ENCODE measurements around the gene TRABD2A.
"Not testable (repeated sequence)": the region's sequence is repeated elsewhere in the genome, so short reads cannot be mapped to it uniquely, and the experiment has no call there.

Gene TRABD2A, protein sequence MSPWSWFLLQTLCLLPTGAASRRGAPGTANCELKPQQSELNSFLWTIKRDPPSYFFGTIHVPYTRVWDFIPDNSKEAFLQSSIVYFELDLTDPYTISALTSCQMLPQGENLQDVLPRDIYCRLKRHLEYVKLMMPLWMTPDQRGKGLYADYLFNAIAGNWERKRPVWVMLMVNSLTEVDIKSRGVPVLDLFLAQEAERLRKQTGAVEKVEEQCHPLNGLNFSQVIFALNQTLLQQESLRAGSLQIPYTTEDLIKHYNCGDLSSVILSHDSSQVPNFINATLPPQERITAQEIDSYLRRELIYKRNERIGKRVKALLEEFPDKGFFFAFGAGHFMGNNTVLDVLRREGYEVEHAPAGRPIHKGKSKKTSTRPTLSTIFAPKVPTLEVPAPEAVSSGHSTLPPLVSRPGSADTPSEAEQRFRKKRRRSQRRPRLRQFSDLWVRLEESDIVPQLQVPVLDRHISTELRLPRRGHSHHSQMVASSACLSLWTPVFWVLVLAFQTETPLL

DNA sequence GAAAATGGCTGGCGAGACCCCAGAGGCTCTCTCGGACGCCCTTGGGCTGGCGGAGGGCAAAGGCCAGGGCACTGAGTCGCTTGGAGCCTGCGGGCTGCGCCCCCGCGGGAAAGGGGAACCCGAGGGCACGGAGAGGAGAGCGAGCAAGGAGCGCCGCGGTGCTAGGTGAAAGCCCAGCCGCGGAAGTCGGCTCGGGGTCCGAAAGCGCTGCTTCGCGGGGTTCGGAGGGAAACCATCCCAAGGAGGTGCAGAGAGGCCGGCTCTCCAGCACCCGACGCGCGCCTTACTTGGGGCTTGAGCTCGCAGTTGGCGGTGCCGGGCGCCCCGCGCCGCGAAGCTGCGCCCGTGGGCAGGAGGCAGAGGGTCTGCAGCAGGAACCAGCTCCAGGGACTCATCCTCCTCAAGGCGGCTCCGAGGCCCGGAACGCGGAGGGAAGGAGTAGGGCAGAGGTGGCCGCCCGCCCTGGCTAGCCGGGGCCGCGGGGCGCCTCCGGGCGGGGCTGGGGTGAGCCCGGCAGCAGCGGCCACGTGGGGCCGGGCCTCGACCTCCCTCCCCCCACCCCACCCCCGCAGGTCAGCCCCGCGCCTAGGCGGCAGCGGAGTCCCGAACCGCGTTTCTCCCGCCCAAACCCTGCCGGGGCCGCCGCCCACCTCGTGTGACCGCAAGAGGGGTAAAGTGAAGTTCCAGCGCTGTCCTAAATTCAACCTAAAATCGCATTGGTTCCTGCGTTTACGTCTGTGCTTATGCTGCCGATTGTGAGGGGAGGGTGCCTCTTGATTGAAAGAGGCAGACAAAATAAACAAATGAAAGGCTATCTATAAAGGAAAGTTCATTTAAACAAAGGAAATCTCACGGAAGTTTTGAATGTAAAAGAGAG lies at the start of gene TRABD2A:
Gene TRABD2A (minus strand): TSS at position 440 of the 877 bp plus-strand sequence. CDS start 45 bp downstream, at position 395.
- peak; percentile 51 to 78 (median 64) for DNase-seq

DNA sequence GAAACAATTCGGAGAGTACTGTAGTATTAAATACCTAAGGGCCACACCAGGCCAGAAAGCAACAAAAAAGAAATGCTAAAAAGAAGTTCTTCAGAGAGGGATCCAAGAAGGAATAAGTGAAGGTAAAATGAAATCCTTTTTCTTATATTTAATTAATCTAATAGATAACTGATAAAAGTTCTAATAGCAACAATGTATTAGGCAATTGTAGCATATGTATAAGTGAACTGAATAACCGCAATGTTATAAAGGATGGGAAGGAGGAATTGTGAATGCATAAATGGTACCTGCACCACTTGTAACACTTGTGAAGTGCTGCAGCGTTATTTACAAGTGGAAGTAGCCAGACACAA lies 46.4 kb upstream of the TRABD2A start:
- DNase-seq: no peak

DNA sequence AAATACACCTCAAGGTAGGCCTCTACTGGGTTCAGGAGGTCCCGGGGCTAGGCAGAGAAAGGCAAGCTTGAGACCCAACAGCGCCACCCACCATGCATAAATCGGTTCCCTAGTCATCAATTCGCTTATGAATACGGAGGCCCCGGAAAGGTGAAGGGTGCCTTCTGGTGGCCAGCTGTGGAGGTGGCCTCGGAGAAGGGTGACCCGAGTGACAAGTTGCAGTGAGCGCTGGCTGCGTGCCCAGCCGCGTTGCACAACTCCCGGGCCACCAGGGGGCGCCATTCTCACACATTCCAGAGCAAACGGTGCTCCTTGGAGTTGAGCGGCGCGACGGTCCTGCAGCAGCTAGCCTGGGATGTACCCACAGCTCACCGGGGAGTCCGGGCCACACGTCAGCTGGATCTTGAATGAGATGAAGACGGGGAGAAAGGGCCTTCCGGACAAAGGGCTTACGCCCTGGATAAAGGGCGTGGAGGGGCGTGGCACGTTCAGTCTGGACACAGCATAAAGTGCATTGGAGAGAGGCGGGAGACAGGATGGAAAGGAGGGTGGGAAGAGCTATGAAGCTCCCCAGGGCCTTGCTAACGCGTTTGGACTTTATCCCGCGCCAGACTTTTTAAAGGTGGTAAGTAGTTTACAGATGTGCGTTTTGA lies 45.0 kb upstream of the TRABD2A start:
- peak; percentile 93 to 98 (median 96) for DNase-seq

DNA sequence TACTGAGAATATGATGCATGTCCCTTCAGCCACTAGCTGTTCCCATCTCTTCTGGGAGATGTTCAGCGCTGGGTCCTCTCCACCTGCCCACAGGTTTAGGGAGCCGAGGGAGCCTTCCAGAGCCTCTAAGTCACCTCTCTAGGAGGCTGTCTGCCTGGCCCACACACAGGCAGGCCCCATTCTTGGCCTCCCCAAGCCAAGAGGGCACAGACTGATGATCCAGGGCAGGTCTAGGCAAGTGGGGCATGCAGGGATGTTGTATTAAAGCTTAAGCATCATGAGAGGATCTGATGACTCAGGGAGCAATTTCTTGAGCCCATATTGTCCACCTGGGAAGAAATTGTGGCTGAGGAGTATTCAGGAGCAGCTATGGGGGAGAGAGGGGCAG lies 44.4 kb upstream of the TRABD2A start:
- peak in 1 of 6 experiments; percentile 55 for DNase-seq

DNA sequence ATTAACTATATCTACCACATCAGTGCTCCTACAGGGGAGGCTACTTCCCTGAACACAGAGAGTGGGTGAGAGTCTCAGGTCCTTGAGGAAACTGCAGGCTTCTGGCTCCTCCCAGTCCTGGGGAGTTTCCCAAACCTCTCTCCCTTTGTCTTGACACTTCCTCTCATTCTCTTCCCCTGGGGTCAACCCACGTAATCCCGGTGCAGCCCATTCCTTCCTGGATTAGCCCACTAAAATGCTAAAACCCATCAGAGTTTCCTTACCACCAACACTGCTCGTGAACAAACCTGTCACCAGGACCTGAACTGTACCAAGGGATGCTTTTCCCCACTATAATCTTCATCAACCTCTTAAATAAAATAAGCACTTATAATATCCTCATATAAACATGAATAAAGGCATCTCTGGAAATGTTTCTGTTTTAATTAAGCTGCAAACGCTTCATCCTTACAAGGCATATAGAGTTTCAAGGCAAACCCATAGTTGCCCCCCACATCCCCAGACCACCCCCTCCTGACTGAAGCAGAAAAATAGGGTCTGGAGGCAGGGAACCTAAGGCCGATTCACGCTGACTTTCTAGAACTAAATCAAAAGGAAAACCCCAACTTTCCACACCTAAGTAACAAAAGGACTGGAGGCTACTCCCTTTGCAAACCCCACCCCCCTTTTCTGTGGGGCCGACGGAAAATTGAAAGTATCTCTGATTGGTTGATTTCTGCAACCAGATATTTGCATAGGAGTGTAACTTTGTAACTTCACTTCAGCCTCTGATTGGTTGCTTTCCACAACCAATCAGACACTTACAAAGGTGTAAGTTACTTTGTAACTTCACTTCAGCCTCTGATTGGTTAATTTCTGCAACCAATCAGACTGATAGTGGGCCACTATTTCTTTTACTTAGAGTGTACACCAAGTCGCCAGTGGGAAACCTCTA lies 43.6 kb upstream of the TRABD2A start:
- peak; percentile 18 to 67 (median 56) for DNase-seq

DNA sequence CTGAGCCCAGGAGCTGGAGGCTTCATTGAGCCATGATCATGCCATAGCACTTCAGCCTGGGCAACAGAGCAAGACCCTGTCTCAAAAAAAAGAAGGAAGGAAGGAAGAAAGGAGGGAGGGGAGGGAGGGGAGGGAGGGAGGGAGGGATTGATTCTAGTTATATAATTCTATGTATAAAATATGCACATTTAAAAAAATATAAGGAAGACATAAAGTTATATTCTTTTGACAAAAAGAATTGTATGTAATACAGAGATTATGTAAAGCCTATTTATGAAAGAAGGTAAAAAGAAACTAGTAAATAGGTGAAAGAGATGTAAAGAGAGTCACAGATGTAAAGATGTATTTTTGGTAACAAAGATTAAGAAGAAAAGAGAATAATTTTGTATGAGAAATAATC lies 42.1 kb upstream of the TRABD2A start:
- no peak for DNase-seq

DNA sequence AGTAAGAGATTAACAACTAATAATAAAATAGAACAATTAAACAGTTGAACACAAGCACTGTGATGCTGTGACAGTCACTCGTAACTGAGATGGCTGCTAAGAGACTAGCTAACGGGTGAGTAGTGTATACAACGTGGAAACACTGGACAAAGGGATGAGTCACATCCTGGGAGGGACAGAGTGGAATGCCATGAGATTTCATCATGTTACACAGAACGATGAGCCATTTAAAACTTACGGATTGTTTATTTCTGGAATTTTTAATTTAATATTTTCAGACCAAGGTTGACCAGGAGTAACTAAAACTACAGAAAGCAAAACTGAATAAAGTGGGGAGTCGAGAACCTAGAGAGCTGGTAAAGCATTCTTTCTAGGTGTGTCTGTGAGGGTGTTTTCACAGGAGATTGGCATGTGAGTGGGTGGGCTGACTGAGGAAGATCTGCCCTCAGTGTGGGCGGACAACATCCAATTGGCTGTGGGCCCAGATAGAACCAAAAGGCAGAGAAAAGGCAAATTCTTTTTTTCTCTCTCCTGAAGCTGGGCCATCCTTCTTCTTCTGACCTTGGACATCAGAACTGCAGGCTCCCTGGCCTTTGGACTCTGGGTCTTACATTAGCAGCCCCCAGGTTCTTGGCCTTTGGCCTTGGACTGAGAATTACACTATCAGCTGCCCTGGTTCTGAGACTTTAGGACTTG lies 39.1 kb upstream of the TRABD2A start:
- peak in 4 of 6 experiments; percentile 26 to 41 (median 36) for DNase-seq

DNA sequence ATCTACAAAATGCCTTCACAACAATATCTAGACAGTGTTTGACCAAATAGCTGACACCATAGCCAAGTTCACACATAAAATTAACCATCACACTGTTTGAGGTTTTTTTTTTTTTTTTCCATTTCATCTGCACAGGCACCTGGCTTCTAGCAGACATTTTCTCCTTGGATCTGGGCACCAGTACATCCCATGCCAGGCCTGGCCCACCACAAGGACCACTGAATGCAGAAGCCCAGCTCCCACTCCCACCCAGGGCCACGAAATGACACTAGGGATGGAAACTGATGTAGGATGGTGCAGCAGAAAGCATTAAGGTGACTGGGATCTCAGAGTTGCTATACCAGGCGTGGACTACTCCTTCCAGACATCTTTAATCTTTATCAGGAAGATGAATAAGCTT lies 37.5 kb upstream of the TRABD2A start:
- no peak for DNase-seq

DNA sequence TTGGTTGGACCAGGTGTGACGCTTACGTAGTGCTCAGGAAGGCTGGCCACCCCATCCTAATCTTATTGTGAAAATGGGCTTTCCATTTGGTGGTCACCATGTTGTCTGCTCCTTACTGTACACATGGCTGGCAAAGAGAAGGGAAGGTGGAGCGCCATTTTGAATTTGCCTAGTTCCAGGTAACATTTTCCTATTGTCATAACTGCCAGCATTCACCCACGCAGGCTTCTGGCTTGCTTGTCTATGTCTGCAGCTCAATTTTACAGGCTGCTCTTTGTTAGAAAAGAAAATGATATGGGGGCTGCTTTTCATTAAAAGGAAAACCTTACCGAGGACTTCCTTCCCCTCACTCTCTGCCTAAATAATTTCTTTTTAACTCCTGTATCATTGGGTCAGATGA lies 36.9 kb upstream of the TRABD2A start:
- DNase-seq: not testable (repeated sequence)

DNA sequence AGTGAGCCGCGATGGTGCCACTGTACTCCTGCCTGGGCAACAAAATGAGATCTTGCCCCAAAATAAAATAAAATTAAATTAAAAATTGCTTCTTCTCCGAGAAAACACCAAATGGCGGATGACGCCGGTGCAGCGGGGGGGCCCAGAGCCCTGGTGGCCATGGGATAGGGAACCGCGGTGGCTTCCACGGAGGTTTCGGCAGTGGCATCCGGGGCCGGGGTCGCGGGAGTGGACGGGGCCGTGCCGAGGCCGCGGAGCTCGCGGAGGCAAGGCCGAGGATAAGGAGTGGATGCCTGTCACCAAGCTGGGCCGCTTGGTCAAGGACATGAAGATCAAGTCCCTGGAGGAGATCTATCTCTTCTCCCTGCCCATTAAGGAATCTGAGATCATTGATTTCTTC lies 34.8 kb upstream of the TRABD2A start:
- not testable (repeated sequence) for DNase-seq

DNA sequence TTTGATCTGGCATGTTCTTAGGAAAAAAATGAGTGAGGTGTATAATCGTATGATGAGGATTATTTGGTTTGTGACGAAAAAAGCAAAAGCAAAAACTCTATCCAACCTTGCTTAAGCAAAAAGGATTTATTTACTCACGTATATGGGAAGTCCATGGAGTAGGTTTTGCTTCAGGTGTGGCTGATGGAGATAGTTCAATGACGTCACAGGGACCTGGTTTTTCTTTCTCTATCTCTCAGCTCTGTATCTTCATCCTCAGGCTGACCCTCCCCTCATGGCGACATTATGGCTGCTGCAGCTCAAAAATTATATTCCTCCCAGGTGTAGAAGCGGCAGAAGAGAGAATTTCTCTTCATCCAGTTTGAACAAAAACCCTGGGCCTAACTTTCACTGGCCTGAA lies 33.5 kb upstream of the TRABD2A start:
- DNase-seq: no peak

DNA sequence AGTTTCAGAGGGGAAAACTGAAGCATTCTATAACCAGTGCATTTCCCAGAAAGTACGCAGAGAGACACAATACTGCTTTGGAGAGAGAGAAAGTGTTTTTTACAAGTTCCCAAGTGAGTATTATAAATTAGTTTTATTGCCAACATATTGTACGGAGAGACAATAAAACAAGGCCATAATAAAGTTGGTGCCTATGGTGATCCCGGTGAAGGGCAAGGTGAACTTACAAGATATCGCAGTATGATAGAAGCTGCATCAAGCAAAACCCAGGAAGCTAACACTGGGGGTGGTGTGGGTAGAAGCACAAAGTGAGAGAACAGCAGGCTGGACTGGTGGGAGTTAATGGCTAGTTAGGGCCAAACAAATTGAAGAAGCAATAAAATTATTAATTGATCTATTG lies 32.1 kb upstream of the TRABD2A start:
- no peak for DNase-seq

DNA sequence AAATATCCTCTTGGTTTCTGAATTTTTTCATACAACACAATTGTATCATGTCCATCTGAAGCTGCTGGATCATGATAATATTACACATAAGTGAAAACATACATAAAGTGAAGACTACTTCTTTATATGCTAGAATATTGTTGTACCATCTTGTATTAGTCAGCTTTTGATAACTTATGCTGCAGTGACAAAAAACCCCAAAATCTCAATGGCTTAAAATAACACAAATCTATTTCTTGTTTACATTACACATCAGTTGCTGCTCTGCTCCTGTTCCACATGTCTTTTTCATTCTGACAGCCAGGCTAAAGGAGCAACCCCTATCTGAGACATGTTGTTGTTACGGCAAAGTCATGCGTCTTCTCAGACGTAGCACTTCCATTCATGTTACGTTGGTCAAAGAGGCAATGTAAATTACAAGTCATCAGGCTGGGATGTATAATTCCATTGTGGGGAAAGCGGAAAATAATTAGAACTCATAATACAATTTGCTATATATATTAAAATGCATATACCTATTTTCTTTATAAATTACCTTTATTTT lies 30.3 kb upstream of the TRABD2A start:
- no peak for DNase-seq

DNA sequence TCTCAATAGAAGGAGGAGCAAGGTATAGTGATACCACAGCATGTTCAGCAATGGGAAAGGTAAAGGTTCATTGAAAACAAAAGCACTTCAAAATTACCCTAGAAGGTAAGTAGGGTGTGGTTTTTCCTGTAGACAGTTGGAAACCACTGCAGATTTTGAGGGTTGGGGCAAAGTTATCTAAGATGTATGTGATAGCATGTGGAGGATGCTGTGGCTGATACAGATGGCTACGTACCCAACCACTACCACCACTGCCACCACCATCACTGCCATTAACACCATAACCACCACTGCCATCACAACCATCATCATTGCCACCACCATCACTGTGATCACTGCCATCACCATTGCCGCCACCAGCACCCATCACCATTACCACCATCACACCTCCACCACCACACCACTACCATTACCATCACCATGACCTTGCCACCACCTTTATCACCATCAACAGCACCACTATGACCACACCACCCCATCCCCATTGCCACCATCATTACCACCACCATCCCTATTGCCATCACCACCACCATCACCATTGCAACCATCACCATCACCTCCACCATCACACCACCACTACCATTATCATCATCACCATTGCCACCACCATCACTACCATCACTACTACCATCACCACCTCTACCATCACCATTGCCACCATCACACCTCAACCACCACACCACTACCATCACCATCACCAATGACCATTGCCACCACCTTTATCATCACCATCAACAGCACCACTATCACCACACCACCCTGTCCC lies 28.2 kb upstream of the TRABD2A start:
- peak in 4 of 6 experiments; percentile 10 to 74 (median 41) for DNase-seq

DNA sequence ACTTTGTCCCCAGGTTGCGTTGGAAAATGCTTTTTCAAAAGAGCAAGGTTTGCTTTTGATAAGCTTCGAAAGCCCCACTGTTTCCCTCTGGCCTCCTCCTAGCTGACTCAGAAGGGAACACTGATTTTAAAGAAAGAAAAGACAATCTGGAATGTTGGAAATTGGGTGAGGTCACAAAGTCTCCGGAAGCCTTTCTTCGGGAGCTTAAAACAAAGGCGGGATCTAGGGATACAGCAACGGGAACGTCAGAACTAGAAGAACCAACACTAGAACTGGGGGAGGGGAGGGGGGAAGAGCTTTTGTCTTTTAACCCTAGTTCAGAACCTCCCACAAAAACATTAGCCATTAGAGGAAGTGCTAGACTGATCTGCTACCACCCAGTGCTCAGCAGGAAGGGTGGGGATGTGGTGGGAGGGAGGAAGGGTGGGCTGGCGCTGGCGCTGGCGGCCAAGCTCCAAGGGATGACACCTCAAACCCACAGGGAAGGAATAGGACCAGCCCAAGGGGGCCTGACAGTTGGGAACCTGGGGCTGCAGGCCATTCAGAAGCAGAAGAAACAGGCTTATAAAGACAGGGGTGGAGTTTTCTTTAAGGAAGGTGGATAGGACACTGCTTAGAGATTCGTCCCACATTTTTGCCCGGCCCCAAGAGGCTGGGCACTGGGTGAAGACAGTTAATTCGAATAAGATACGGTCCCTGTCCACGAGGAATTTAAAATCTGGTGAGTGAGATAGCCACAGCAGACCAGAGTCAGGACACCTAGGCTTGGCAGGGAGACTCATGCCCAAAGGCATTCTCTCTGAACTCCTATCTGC lies 26.2 kb upstream of the TRABD2A start:
- DNase-seq: peak; percentile 22 to 77 (median 60)

DNA sequence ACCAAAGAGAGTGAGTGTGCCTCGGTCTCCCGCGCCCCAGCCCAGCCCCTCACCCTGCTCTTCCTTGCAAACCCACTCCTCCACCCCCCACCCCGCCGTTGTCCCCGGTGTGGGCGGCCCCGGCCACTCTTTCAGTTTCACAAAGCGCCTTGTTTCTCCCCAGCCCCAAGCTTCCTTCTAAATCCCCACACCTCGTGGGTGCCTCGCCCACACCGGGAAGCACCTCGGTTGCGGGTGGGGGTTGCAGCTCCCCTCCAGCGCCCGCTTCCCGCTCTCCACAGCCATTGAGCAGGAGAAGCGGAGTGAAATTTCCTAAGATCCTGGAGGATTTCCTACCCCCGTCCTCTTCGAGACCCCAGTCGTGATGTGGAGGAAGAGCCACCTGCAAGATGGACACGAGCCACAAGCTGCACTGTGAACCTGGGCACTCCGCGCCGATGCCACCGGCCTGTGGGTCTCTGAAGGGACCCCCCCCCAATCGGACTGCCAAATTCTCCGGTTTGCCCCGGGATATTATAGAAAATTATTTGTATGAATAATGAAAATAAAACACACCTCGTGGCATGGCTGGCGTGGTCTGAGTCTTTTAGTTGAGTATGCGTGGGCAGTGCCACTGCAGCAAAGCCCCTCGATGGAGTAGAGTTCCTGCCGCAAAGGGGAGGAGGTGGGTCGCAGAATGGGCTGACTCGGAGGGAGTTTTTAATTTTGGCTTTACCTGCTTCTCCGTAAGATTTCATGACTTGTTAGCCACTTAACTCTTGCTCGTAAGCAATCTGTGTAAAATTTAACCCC lies 25.4 kb upstream of the TRABD2A start:
- DNase-seq: peak in 5 of 6 experiments; percentile 11 to 54 (median 51)

DNA sequence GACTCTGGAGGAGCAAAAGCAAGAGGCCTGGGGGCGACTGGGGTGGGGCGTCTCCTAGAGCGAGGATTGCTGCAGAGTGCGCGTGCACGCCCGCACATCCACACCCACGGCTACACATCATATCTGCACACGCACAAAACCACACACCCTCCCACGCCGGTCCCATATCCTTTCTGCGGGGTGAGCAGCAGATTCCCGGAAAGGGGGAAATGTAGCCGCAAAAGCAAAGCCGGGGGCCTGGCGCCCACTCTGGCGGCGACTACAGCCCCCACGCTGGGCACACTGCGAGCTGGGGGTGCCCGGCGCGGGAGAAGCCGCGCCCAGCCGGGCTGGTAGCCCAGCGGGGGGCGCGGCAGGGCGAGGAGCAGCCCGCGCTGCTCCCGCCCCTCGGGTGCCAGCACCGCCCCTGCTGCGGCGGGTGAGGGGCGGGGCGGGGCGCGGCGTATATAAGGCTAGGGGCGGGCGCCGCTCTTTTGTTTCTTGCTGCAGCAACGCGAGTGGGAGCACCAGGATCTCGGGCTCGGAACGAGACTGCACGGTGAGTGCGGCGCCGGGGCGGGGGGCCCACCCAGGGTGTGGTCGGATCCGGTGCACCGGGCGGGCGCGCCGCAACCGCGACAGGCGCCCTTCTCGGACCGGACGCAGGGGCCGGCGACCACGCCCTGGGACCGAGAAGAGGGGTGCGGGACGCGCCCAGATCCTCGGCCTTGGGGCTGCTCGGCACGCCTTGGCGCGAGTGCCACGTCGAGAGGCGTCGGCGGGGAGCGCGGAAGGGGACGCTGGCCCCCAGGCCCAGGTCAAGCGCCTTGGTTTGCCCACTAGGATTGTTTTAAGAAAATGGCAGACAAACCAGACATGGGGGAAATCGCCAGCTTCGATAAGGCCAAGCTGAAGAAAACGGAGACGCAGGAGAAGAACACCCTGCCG lies 24.6 kb upstream of the TRABD2A start, which contains the start of gene TMSB10:
Gene TMSB10 (plus strand): TSS at position 476 of the 927 bp plus-strand sequence.
- peak; percentile 85 to 97 (median 90) for DNase-seq

Data from stimulated activated naive CD4-positive, alpha-beta T cell (primary cell).